H9 (cell line): ENCODE results near the gene GRIN2A. TPM values are rescaled to one million over a fixed set of nuclear protein-coding genes. Genes with fewer than 3 reads are reported as not detected.

Experiments used
- DNase-seq: peaks from one replicate; pipeline ENCODE4 v3.0.0-alpha.2; 2017
- H2AFZ ChIP-seq: one replicate; pipeline ENCODE4 v1.6.1; 2013; ENCODE audit warnings: mild to moderate bottlenecking, low read length, control low read depth, moderate library complexity
- H2AK5ac ChIP-seq: 2 replicates; pipeline ENCODE4 v1.6.1; 2013; ENCODE audit warnings: low read length, control low read depth, mixed read lengths; ENCODE audit not compliant: insufficient read length
- H2BK120ac ChIP-seq: one replicate; pipeline ENCODE4 v1.6.1; 2013; ENCODE audit warnings: low read depth, mild to moderate bottlenecking, low read length, control low read depth, inconsistent platforms; ENCODE audit not compliant: poor library complexity, severe bottlenecking
- H2BK12ac ChIP-seq: 2 replicates; pipeline ENCODE4 v1.6.1; 2013; ENCODE audit warnings: low read length, control low read depth, mixed read lengths, low read depth; ENCODE audit not compliant: insufficient read length
- H2BK15ac ChIP-seq: 2 replicates; pipeline ENCODE4 v1.6.1; 2013; ENCODE audit warnings: low read depth, low read length, control low read depth
- H2BK20ac ChIP-seq: one replicate; pipeline ENCODE4 v1.6.1; 2013; ENCODE audit warnings: low read depth, mild to moderate bottlenecking, low read length, control low read depth, inconsistent platforms; ENCODE audit not compliant: poor library complexity, severe bottlenecking
- H2BK5ac ChIP-seq: 2 replicates; pipeline ENCODE4 v1.6.1; 2013; ENCODE audit warnings: low read length, control low read depth, mixed read lengths; ENCODE audit not compliant: insufficient read length
- H3K14ac ChIP-seq: 2 replicates; pipeline ENCODE4 v1.6.1; 2013; ENCODE audit warnings: low read length, control low read depth; ENCODE audit not compliant: insufficient read depth
- H3K18ac ChIP-seq: 2 replicates; pipeline ENCODE4 v1.6.1; 2013; ENCODE audit warnings: low read depth, mild to moderate bottlenecking, mixed read lengths, low read length, control low read depth; ENCODE audit not compliant: insufficient read length
- H3K23ac ChIP-seq: 2 replicates; pipeline ENCODE4 v1.6.1; 2013; ENCODE audit warnings: low read length, control low read depth, mixed read lengths, low read depth; ENCODE audit not compliant: insufficient read length
- H3K23me2 ChIP-seq: 2 replicates; pipeline ENCODE4 v1.6.1; 2013; ENCODE audit warnings: low read depth, mild to moderate bottlenecking, mixed read lengths, low read length, control low read depth; ENCODE audit not compliant: insufficient read length, poor library complexity, severe bottlenecking
- H3K27ac ChIP-seq: 2 replicates; pipeline ENCODE4 v1.5.1; 2013; ENCODE audit warnings: low read length, control low read depth, mixed read lengths, low read depth; ENCODE audit not compliant: insufficient read length
- H3K27me3 ChIP-seq: 2 replicates; pipeline ENCODE4 v1.6.1; 2013; ENCODE audit warnings: low read length, control low read depth, inconsistent platforms; ENCODE audit not compliant: insufficient read depth
- H3K4ac ChIP-seq: 2 replicates; pipeline ENCODE4 v1.6.1; 2013; ENCODE audit warnings: low read depth, mild to moderate bottlenecking, control low read depth, inconsistent platforms, low read length, moderate library complexity
- H3K4me1 ChIP-seq: 2 replicates; pipeline ENCODE4 v1.6.1; 2013; ENCODE audit warnings: low read length, control low read depth, inconsistent platforms; ENCODE audit not compliant: insufficient read depth
- H3K4me2 ChIP-seq: 2 replicates; pipeline ENCODE4 v1.6.1; 2013; ENCODE audit warnings: low read length, control low read depth, mixed read lengths; ENCODE audit not compliant: insufficient read length, insufficient read depth
- H3K56ac ChIP-seq: 2 replicates; pipeline ENCODE4 v1.6.1; 2013; ENCODE audit warnings: low read depth, mild to moderate bottlenecking, mixed read lengths, low read length, control low read depth; ENCODE audit not compliant: insufficient read length
- H3K79me1 ChIP-seq: 2 replicates; pipeline ENCODE4 v1.6.1; 2013; ENCODE audit warnings: low read depth, mild to moderate bottlenecking, moderate library complexity, low read length, control low read depth, inconsistent platforms; ENCODE audit not compliant: insufficient read depth, poor library complexity, severe bottlenecking
- H3K79me2 ChIP-seq: 2 replicates; pipeline ENCODE4 v1.6.1; 2013; ENCODE audit warnings: low read length, control low read depth, inconsistent platforms; ENCODE audit not compliant: insufficient read depth
- H3K9ac ChIP-seq: 2 replicates; pipeline ENCODE4 v1.6.1; 2013; ENCODE audit warnings: low read length, control low read depth, mixed read lengths; ENCODE audit not compliant: insufficient read length; ENCODE audit errors: extremely low read depth
- H3K9me3 ChIP-seq: one replicate; pipeline ENCODE4 v1.6.1; 2013; ENCODE audit warnings: low read depth, low read length, inconsistent platforms; ENCODE audit not compliant: control insufficient read depth
- H3T11ph ChIP-seq: one replicate; pipeline ENCODE4 v1.6.1; 2013; ENCODE audit warnings: mild to moderate bottlenecking, low read length, control low read depth, inconsistent platforms
- H4K20me1 ChIP-seq: one replicate; pipeline ENCODE4 v1.6.1; 2013; ENCODE audit not compliant: control insufficient read depth, insufficient read length, insufficient read depth
- H4K5ac ChIP-seq: 2 replicates; pipeline ENCODE4 v1.6.1; 2013; ENCODE audit warnings: low read depth, mild to moderate bottlenecking, mixed read lengths, low read length, control low read depth; ENCODE audit not compliant: insufficient read length
- H4K8ac ChIP-seq: replicated peaks from 2 replicates; pipeline ENCODE4 v1.6.1; 2013; ENCODE audit warnings: low read length, control low read depth, mixed read lengths, low read depth; ENCODE audit not compliant: insufficient read length
- H4K91ac ChIP-seq: 2 replicates; pipeline ENCODE4 v1.6.1; 2013; ENCODE audit warnings: low read depth, mild to moderate bottlenecking, moderate library complexity, mixed read lengths, low read length, control low read depth; ENCODE audit not compliant: insufficient read length
- H3K27ac Mint-ChIP-seq, 3 experiments: 2 replicates in 2 of 3; 3 replicates in 1 of 3; pipeline ENCODE4 v1.8.0; 2020 to 2021; ENCODE audit warnings: mixed read lengths in 3 of 3, mild to moderate bottlenecking in 1 of 3, moderate library complexity in 1 of 3
- H3K27me3 Mint-ChIP-seq: 2 replicates; pipeline ENCODE4 v1.8.0; 2021; ENCODE audit warnings: low read depth, mild to moderate bottlenecking, moderate library complexity, mixed read lengths
- H3K36me3 Mint-ChIP-seq, 3 experiments: 2 replicates in 2 of 3; 3 replicates in 1 of 3; pipeline ENCODE4 v1.8.0; 2020 to 2021; ENCODE audit warnings: low read depth in 3 of 3, mixed read lengths in 3 of 3; ENCODE audit not compliant: insufficient read depth in 1 of 3
- H3K4me1 Mint-ChIP-seq, 2 experiments: 2 replicates each; pipeline ENCODE4 v1.8.0; 2020; ENCODE audit warnings: mixed read lengths in 2 of 2
- H3K4me3 Mint-ChIP-seq, 2 experiments: 2 replicates in 1 of 2; 3 replicates in 1 of 2; pipeline ENCODE4 v1.8.0; 2020 to 2021; ENCODE audit warnings: mild to moderate bottlenecking in 2 of 2, mixed read lengths in 2 of 2, moderate library complexity in 1 of 2
- H3K9me3 Mint-ChIP-seq, 2 experiments: 2 replicates in 1 of 2; 3 replicates in 1 of 2; pipeline ENCODE4 v1.8.0; 2020; ENCODE audit warnings: mild to moderate bottlenecking in 2 of 2, mixed read lengths in 2 of 2, moderate library complexity in 1 of 2
- WGBS: extraction: QIAGEN DNeasy Blood & Tissue Kit; methylation state at CpG from one replicate; pipeline ENCODE4 v1.1.7; 2013; ENCODE audit warnings: missing lambda C conversion rate, low lambda C conversion rate, mixed read lengths; ENCODE audit not compliant: insufficient read length; ENCODE audit errors: extremely low coverage; 5-methylcytosine and 5-hydroxymethylcytosine counted together
- total RNA-seq: library from RNA; stranded (reverse); gene quantifications from 2 replicates; pipeline ENCODE4 v1.2.1, GENCODE V29; 2021
- TF ChIP-seq, protein P1 (sequence below): fragments of 200-600 bp; sonication (generic); conservative IDR thresholded peaks from 3 replicates; pipeline ENCODE4 v1.8.0; 2021; ENCODE audit warnings: antibody characterized with exemption, mild to moderate bottlenecking

GRIN2A gene
- total RNA-seq, 1 experiment from 2014 or later, result 1.5 TPM

GRCh38 chr16:9874219-9874618, 308.0 kb downstream of the GRIN2A start:
- Mint-ChIP-seq H3K9me3 (peaks cover 0 to 2% of the 10 kb centered on the region in 2 experiments; a peak in 2 of 5 replicates), H3K4me3 (no peak overlapping the region), H3K4me1 (peaks cover 23 to 34% of the 10 kb centered on the region in 2 experiments), H3K27me3 (no peaks in the 10 kb centered on the region; the same call in 1 of the 2 replicates), H3K36me3 (no peaks in the 10 kb centered on the region; a peak in 1 of 7 replicates), H3K27ac (peak overlapping the region in 1 of 3 experiments; percentile 35; a peak in 1 of 7 replicates)
- H3K4me1 ChIP-seq, result peaks cover 4% of the 10 kb centered on the region; the same call in 1 of the 2 replicates
- no peak overlapping the region for H2BK12ac ChIP-seq
- H2BK5ac ChIP-seq, result no peak overlapping the region
- WGBS, result no CpG with 5 or more reads among the region's 7 CpGs
- H3K4me2 ChIP-seq, result no peak overlapping the region
- H3K9me3 ChIP-seq, result no peaks in the 10 kb centered on the region
- H2AFZ ChIP-seq, result no peak overlapping the region
- no peak for DNase-seq
- no peaks in the 10 kb centered on the region for H3K27me3 ChIP-seq
- no peak overlapping the region for H4K8ac ChIP-seq
- TF ChIP-seq, protein P1, sequence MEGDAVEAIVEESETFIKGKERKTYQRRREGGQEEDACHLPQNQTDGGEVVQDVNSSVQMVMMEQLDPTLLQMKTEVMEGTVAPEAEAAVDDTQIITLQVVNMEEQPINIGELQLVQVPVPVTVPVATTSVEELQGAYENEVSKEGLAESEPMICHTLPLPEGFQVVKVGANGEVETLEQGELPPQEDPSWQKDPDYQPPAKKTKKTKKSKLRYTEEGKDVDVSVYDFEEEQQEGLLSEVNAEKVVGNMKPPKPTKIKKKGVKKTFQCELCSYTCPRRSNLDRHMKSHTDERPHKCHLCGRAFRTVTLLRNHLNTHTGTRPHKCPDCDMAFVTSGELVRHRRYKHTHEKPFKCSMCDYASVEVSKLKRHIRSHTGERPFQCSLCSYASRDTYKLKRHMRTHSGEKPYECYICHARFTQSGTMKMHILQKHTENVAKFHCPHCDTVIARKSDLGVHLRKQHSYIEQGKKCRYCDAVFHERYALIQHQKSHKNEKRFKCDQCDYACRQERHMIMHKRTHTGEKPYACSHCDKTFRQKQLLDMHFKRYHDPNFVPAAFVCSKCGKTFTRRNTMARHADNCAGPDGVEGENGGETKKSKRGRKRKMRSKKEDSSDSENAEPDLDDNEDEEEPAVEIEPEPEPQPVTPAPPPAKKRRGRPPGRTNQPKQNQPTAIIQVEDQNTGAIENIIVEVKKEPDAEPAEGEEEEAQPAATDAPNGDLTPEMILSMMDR, result no peak
- H3K4ac ChIP-seq, result no peak overlapping the region
- H3K23ac ChIP-seq, result no peak overlapping the region
- no peak overlapping the region for H3K14ac ChIP-seq
- H3K23me2 ChIP-seq, result no peaks in the 10 kb centered on the region
- H2BK120ac ChIP-seq, result no peak overlapping the region
- H4K5ac ChIP-seq, result no peak overlapping the region
- H2BK15ac ChIP-seq, result no peak overlapping the region
- no peak overlapping the region for H2BK20ac ChIP-seq
- H3K79me1 ChIP-seq, result no peaks in the 10 kb centered on the region
- no peak overlapping the region for H2AK5ac ChIP-seq
- H3K9ac ChIP-seq, result no peak overlapping the region
- no peak overlapping the region for H3T11ph ChIP-seq
- H3K27ac ChIP-seq, result no peak overlapping the region
- H4K20me1 ChIP-seq, result no peaks in the 10 kb centered on the region
- H3K79me2 ChIP-seq, result no peaks in the 10 kb centered on the region
- H3K18ac ChIP-seq, result no peak overlapping the region
- H4K91ac ChIP-seq, result no peak overlapping the region
- no peak overlapping the region for H3K56ac ChIP-seq
